Lung (tissue), 12 donors: ENCODE results near the gene FAM193A. TPM values are rescaled to one million over a fixed set of nuclear protein-coding genes. Genes with fewer than 3 reads are reported as not detected.

Experiments used
- ATAC-seq: fragments of 200-7000 bp; cut with Tn5 transposase; one replicate; pipeline ENCODE4 v1.9.1; 2020; ENCODE audit warnings: moderate number of reproducible peaks; ENCODE audit not compliant: insufficient read depth, low FRiP score
- DNase-seq, 3 donors: peaks; one replicate each; pipeline ENCODE4 v3.0.0-alpha.2; 2013 to 2017
- H3K27ac ChIP-seq, 2 donors: one replicate each; pipeline ENCODE4 v1.5.1; 2013; ENCODE audit warnings: mild to moderate bottlenecking in 2 of 2, moderate library complexity in 2 of 2, control low read depth in 1 of 2, inconsistent platforms in 1 of 2, low read depth in 1 of 2, low read length in 1 of 2
- H3K27me3 ChIP-seq, 3 donors: one replicate each; pipeline ENCODE4 v1.5.1; 2013; ENCODE audit warnings: low read length in 2 of 3; ENCODE audit not compliant: control insufficient read depth in 3 of 3, insufficient read depth in 3 of 3
- H3K36me3 ChIP-seq, 4 donors: one replicate each; pipeline ENCODE4 v1.5.1; 2013; ENCODE audit warnings: low read length in 4 of 4, mild to moderate bottlenecking in 1 of 4, moderate library complexity in 1 of 4; ENCODE audit not compliant: control insufficient read depth in 4 of 4, insufficient read depth in 4 of 4
- H3K4me1 ChIP-seq, 5 donors: one replicate each; pipeline ENCODE4 v1.5.1; 2013; ENCODE audit warnings: low read length in 5 of 5, mild to moderate bottlenecking in 2 of 5, moderate library complexity in 1 of 5; ENCODE audit not compliant: control insufficient read depth in 5 of 5, insufficient read depth in 5 of 5
- H3K4me3 ChIP-seq: one replicate; pipeline ENCODE4 v1.5.1; 2013; ENCODE audit warnings: mild to moderate bottlenecking, control low read depth, moderate library complexity
- H3K9ac ChIP-seq, 2 donors: one replicate each; pipeline ENCODE4 v1.5.1; 2013; ENCODE audit warnings: low read length in 2 of 2, control low read depth in 1 of 2; ENCODE audit not compliant: insufficient read depth in 1 of 2
- H3K9me3 ChIP-seq, 4 donors: one replicate each; pipeline ENCODE4 v1.5.1; 2013; ENCODE audit warnings: low read length in 3 of 4, mild to moderate bottlenecking in 1 of 4, moderate library complexity in 1 of 4; ENCODE audit not compliant: control insufficient read depth in 4 of 4, insufficient read depth in 3 of 4
- WGBS, 2 donors: extraction: QIAGEN DNeasy Blood & Tissue Kit; methylation state at CpG; one replicate each; pipeline ENCODE4 v1.1.7; 2013; 5-methylcytosine and 5-hydroxymethylcytosine counted together
- polyA plus RNA-seq, 2 donors: library from polyadenylated mRNA; stranded (reverse); fragments of 200-250 nt; gene quantifications; one replicate each; pipeline ENCODE4 v1.2.1, GENCODE V29; 2013
- total RNA-seq, 2 donors: library from RNA; depleted of rRNA in 1 of 2; stranded (reverse); fragments of >200 nt in 1 of 2; gene quantifications; one replicate each; pipeline ENCODE4 v1.2.1, GENCODE V29; 2014 to 2021
- TF ChIP-seq, protein P1 (sequence below): IDR thresholded peaks from 2 replicates; pipeline ENCODE4 v1.5.1; 2012; ENCODE audit warnings: mild to moderate bottlenecking; ENCODE audit errors: control extremely low read depth, extremely low read depth
- donor health status: control.
- donor health status: control.
- donor health status: Bipolar disorder and iron deficiency.
- donor health status: healthy.
- donor health status: DM: yes; HTN: yes; CAD: no.

FAM193A gene
- total and polyA plus RNA-seq, 4 donors: 9.7 to 33.2 (median 17.5) TPM

GRCh38 chr4:2637956-2638552, 101.6 kb downstream of the FAM193A start:
- DNase-seq: no peak
- ATAC-seq: no peak
- Histone ChIP-seq H3K9me3 (no peaks in the 10 kb centered on the region), H3K36me3 (peaks cover 17 to 39% (median 28%) of the 10 kb centered on the region in 4 donors), H3K27ac (no peak overlapping the region), H3K4me1 (peaks cover 0 to 2% (median 0%) of the 10 kb centered on the region in 5 donors), H3K9ac (no peak overlapping the region), H3K4me3 (no peak overlapping the region), H3K27me3 (no peaks in the 10 kb centered on the region)
- WGBS, 2 donors: 93 to 97% methylated on average over 9 of the region's 9 CpGs
- TF ChIP-seq, protein P1, sequence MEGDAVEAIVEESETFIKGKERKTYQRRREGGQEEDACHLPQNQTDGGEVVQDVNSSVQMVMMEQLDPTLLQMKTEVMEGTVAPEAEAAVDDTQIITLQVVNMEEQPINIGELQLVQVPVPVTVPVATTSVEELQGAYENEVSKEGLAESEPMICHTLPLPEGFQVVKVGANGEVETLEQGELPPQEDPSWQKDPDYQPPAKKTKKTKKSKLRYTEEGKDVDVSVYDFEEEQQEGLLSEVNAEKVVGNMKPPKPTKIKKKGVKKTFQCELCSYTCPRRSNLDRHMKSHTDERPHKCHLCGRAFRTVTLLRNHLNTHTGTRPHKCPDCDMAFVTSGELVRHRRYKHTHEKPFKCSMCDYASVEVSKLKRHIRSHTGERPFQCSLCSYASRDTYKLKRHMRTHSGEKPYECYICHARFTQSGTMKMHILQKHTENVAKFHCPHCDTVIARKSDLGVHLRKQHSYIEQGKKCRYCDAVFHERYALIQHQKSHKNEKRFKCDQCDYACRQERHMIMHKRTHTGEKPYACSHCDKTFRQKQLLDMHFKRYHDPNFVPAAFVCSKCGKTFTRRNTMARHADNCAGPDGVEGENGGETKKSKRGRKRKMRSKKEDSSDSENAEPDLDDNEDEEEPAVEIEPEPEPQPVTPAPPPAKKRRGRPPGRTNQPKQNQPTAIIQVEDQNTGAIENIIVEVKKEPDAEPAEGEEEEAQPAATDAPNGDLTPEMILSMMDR: no peak

DNA sequence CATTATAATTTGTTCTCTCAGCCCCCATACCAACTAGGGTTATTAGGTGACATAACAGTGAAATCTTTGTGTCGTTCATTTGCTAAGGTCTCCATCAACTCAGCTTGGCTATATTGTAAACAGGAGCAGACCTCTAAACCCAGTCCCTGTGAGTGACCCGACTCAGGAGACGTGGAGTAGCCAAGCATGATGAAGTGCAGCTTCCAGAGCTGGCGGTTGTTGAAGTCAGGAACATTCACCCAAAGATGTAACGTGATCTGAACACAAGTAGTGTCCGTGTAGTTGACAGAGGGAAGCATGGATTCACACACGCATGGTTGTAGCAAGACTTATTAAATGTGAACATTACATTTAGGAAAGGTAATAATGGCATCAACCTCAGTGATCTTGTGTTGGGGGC, 102.3 kb downstream of the FAM193A start:
- no peak for DNase-seq
- Histone ChIP-seq H3K4me3 (no peak overlapping the region), H3K9me3 (no peaks in the 10 kb centered on the region), H3K27ac (no peak overlapping the region), H3K27me3 (no peaks in the 10 kb centered on the region), H3K9ac (no peak overlapping the region), H3K4me1 (peaks cover 0 to 2% (median 0%) of the 10 kb centered on the region in 5 donors), H3K36me3 (peaks cover 17 to 41% (median 29%) of the 10 kb centered on the region in 4 donors)
- ATAC-seq: no peak
- TF ChIP-seq, protein P1: no peak
- 93 to 97% methylated on average over 7 of the region's 7 CpGs for WGBS, 2 donors

GRCh38 chr4:2642968-2643367, 106.5 kb downstream of the FAM193A start:
- Histone ChIP-seq H3K4me1 (peaks cover 0 to 2% (median 0%) of the 10 kb centered on the region in 5 donors), H3K4me3 (no peak overlapping the region), H3K9ac (no peak overlapping the region), H3K27ac (no peak overlapping the region), H3K27me3 (no peaks in the 10 kb centered on the region), H3K36me3 (peaks cover 14 to 48% (median 37%) of the 10 kb centered on the region in 4 donors), H3K9me3 (no peaks in the 10 kb centered on the region)
- TF ChIP-seq, protein P1: no peak
- 92 to 93% methylated on average over 7 of the region's 7 CpGs for WGBS, 2 donors
- DNase-seq (no peak), ATAC-seq (no peak)

DNA sequence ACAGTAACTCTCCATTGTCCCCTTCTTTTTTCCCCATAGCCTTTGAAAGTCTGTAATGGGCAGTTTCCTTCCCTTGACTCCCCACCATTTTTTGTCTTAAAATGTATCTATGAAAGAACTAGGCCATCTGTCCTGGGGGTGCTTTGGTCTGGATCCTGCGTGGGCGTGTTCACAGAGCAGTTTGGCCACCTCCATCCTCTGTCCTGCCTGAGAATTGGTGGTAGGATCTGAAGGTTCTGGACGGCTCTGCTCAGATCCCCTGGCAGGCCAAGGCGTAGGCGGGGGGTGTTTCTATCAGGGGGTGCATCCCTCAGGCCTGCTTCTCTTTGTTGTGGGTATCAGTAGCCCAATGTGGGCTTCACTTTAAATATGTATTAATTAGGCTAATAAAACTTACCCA, 107.1 kb downstream of the FAM193A start:
- DNase-seq (no peak), ATAC-seq (no peak)
- Histone ChIP-seq H3K4me1 (peaks cover 0 to 2% (median 0%) of the 10 kb centered on the region in 5 donors), H3K27me3 (no peaks in the 10 kb centered on the region), H3K9ac (no peak overlapping the region), H3K9me3 (no peaks in the 10 kb centered on the region), H3K27ac (no peak overlapping the region), H3K36me3 (peaks cover 17 to 50% (median 36%) of the 10 kb centered on the region in 4 donors), H3K4me3 (no peak overlapping the region)
- TF ChIP-seq, protein P1: no peak
- 97 to 98% methylated on average over 5 of the region's 5 CpGs for WGBS, 2 donors
